Stimulated activated CD8-positive, alpha-beta memory T cell treated with anti-CD3 and anti-CD28 coated beads, Interleukin-4, amount 100 ng/mL, for 4 hours (primary cell): ENCODE measurements around the gene C6orf47.

ENCODE experiments used
- DNase-seq, 2 donors: peaks; one replicate each; pipeline ENCODE4 v3.0.0-alpha.2; 2020; ENCODE audit warnings: low read depth in 2 of 2, low spot score in 1 of 2

Gene C6orf47

GRCh38 chr6:31636698-31637596 lies 23.6 kb downstream of the C6orf47 start:
- DNase-seq = no peak

- DNase-seq = no peak
Observed at GRCh38 chr6:31634969-31635575, 25.5 kb downstream of the C6orf47 start.

- DNase-seq = no peak
Observed at GRCh38 chr6:31634131-31634530, 26.4 kb downstream of the C6orf47 start.

GRCh38 chr6:31633447-31633846 lies 27.1 kb downstream of the C6orf47 start:
- no peak for DNase-seq

GRCh38 chr6:31632279-31632946 lies 28.2 kb downstream of the C6orf47 start:
- DNase-seq = no peak

- DNase-seq = no peak
Observed at GRCh38 chr6:31631681-31632278, 28.8 kb downstream of the C6orf47 start.

GRCh38 chr6:31631209-31631608 lies 29.4 kb downstream of the C6orf47 start:
- DNase-seq = no peak

GRCh38 chr6:31630177-31630934 lies 30.2 kb downstream of the C6orf47 start:
- no peak for DNase-seq

- DNase-seq = no peak
Observed at GRCh38 chr6:31629014-31629413, 31.6 kb downstream of the C6orf47 start.

GRCh38 chr6:31627690-31628287 lies 32.8 kb downstream of the C6orf47 start:
- DNase-seq = no peak

GRCh38 chr6:31626952-31627351 lies 33.6 kb downstream of the C6orf47 start:
- no peak for DNase-seq

- DNase-seq = no peak
Observed at GRCh38 chr6:31624070-31624469, 36.5 kb downstream of the C6orf47 start.

- DNase-seq = no peak
Observed at GRCh38 chr6:31622684-31623091, 37.9 kb downstream of the C6orf47 start.

GRCh38 chr6:31621991-31622390 lies 38.6 kb downstream of the C6orf47 start:
- no peak for DNase-seq

GRCh38 chr6:31621320-31621939 lies 39.1 kb downstream of the C6orf47 start:
- DNase-seq = no peak

GRCh38 chr6:31620586-31621319 lies 39.8 kb downstream of the C6orf47 start, which contains the start of gene PRRC2A:
Gene PRRC2A, plus strand, starts transcription at chr6:31620715. Its CDS starts 2,075 bp downstream, at chr6:31622790.
- DNase-seq = peak in 1 of 2 donors; percentile 94

- DNase-seq = peak; percentile 83 to 96
Observed at GRCh38 chr6:31619805-31620585, 40.6 kb downstream of the C6orf47 start.

- DNase-seq = no peak
Observed at GRCh38 chr6:31617010-31617409, 43.6 kb downstream of the C6orf47 start.
